Thoracic aorta (tissue), 2 donors: Measurements from ENCODE around the gene MPIG6B. TPM values are rescaled to one million over a fixed set of nuclear protein-coding genes. Genes with fewer than 3 reads are reported as not detected.
A peak's percentile ranks its signal among the peaks of the same experiment; 100 is the strongest.

ENCODE experiments used
- ATAC-seq: fragments of 150-250 bp; one replicate; pipeline ENCODE4 v1.8.0; 2017; ENCODE audit warnings: low read depth; ENCODE audit not compliant: insufficient number of reproducible peaks, low FRiP score
- DNase-seq: peaks from one replicate; pipeline ENCODE4 v3.0.0-alpha.2; 2020; ENCODE audit warnings: low spot score
- H3K27ac ChIP-seq, 2 donors: fragments of 200-600 bp; sonication (generic); 1 replicate in 1 of 2; 2 replicates in 1 of 2; pipeline ENCODE4 v1.5.1; 2016; ENCODE audit warnings: mild to moderate bottlenecking in 2 of 2, moderate library complexity in 2 of 2
- H3K27me3 ChIP-seq: fragments of 200-600 bp; sonication (generic); replicated peaks from 2 replicates; pipeline ENCODE4 v1.6.0; 2016; ENCODE audit warnings: mild to moderate bottlenecking; ENCODE audit not compliant: insufficient read depth
- H3K36me3 ChIP-seq: fragments of 200-600 bp; sonication (generic); one replicate; pipeline ENCODE4 v1.5.1; 2016
- H3K4me1 ChIP-seq, 2 donors: fragments of 200-600 bp; sonication (generic); 1 replicate in 1 of 2; 2 replicates in 1 of 2; pipeline versions ENCODE4 v1.5.1 to v1.6.0; 2016; ENCODE audit warnings: low read depth in 2 of 2, mild to moderate bottlenecking in 1 of 2; ENCODE audit not compliant: control insufficient read depth in 1 of 2
- H3K4me3 ChIP-seq: fragments of 200-600 bp; sonication (generic); 2 replicates; pipeline ENCODE4 v1.5.1; 2016; ENCODE audit warnings: mild to moderate bottlenecking
- H3K9me3 ChIP-seq: fragments of 200-600 bp; sonication (generic); 2 replicates; pipeline ENCODE4 v1.5.1; 2016
- total RNA-seq, 2 donors: library from RNA; depleted of rRNA; stranded (reverse); fragments of >200 nt; gene quantifications; one replicate each; pipeline versions ENCODE4 v1.1.0 to v1.2.3, GENCODE V29; 2016
- TF ChIP-seq, protein P1 (sequence below): fragments of 200-600 bp; sonication (generic); IDR thresholded peaks from one replicate; pipeline ENCODE4 v1.5.1; 2019; ENCODE audit warnings: antibody characterized with exemption

The MPIG6B gene
- total RNA-seq, 2 donors from 2014 or later = not detected

DNA sequence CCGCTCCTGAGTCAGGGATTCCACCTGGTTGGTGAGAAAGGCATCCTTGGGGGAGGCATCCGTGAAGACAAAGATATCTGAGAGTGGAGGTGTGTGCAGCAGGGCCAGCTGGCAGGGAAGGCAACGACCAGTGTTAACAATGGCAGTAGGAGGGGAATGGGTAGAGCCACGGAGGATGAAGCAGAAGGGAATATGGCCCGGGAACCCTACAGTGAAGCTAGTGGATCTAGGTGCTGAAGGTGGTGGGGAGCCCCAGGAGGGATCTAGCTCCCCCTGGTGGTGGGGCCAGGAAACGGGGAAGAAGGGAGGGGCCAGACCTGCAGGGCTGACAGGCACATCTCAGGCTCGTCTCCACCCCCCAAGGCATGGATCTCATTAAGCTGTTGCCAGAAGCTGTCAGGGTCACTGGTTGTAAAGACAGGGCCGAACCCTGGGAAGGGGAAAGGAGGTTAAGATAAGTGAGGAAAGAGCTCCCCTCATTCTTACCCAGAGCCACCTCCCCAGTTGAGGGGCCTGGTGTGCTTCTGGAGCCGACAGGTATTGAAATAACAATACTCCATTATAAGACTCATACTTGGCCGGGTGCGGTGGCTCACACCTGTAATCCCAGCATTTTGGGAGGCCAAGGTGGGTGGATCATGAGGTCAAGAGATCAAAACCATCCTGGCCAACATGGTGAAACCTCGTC, 46.7 kb downstream of the MPIG6B start:
- Histone ChIP-seq H3K9me3 (no peaks in the 10 kb centered on the region), H3K36me3 (no peaks in the 10 kb centered on the region), H3K27me3 (no peaks in the 10 kb centered on the region), H3K27ac (no peak overlapping the region), H3K4me1 (peaks cover 2 to 8% of the 10 kb centered on the region in 2 donors), H3K4me3 (no peak overlapping the region)
- ATAC-seq (no peak), DNase-seq (no peak)
- TF ChIP-seq, protein P1, sequence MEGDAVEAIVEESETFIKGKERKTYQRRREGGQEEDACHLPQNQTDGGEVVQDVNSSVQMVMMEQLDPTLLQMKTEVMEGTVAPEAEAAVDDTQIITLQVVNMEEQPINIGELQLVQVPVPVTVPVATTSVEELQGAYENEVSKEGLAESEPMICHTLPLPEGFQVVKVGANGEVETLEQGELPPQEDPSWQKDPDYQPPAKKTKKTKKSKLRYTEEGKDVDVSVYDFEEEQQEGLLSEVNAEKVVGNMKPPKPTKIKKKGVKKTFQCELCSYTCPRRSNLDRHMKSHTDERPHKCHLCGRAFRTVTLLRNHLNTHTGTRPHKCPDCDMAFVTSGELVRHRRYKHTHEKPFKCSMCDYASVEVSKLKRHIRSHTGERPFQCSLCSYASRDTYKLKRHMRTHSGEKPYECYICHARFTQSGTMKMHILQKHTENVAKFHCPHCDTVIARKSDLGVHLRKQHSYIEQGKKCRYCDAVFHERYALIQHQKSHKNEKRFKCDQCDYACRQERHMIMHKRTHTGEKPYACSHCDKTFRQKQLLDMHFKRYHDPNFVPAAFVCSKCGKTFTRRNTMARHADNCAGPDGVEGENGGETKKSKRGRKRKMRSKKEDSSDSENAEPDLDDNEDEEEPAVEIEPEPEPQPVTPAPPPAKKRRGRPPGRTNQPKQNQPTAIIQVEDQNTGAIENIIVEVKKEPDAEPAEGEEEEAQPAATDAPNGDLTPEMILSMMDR = peak; percentile 52

DNA sequence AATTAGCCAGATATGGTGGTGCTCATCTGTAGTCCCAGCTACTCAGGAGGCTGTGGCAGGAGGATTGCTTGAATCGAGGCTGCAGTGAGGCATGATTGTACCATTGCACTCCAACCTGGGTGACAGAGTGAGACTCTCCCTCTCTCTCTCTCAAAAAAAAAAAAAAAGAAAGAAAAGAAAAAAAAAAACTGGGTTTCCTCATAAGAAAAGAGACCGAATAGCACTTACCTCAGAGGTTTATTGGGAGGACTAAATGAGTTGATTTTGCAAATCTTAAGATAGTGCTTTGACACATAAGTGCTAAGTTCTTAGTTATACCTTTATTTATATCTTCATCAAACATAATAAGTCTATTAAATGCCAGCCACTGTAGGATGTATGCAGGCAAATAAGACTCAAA, 47.7 kb downstream of the MPIG6B start:
- Histone ChIP-seq H3K9me3 (no peaks in the 10 kb centered on the region), H3K36me3 (no peaks in the 10 kb centered on the region), H3K4me1 (peaks cover 2 to 7% of the 10 kb centered on the region in 2 donors), H3K27ac (no peak overlapping the region), H3K27me3 (no peaks in the 10 kb centered on the region), H3K4me3 (no peak overlapping the region)
- DNase-seq (no peak), ATAC-seq (no peak)
- TF ChIP-seq, protein P1 = no peak

DNA sequence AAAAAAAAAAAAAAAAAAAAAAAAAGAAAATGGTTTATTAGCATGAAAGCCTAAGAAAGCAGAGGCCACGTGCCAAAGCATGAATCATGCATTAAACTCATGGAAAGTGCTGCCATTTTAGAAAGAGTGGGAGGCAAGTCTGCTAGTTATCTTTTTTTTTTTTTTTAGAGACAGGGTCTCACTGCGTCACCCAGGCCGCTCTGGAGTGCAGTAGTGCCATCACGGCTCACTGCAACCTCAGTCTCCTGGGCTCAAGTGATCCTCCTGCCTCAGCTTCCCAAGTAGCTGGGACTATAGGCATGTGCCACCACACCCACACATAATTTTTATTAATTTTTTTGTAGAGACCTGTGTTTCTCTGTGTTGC, 48.8 kb downstream of the MPIG6B start:
- Histone ChIP-seq H3K9me3 (no peaks in the 10 kb centered on the region), H3K27ac (no peak overlapping the region), H3K36me3 (no peaks in the 10 kb centered on the region), H3K27me3 (no peaks in the 10 kb centered on the region), H3K4me3 (no peak overlapping the region), H3K4me1 (peaks cover 2 to 5% of the 10 kb centered on the region in 2 donors)
- no peak for DNase-seq
- TF ChIP-seq, protein P1 = no peak
- no peak for ATAC-seq

DNA sequence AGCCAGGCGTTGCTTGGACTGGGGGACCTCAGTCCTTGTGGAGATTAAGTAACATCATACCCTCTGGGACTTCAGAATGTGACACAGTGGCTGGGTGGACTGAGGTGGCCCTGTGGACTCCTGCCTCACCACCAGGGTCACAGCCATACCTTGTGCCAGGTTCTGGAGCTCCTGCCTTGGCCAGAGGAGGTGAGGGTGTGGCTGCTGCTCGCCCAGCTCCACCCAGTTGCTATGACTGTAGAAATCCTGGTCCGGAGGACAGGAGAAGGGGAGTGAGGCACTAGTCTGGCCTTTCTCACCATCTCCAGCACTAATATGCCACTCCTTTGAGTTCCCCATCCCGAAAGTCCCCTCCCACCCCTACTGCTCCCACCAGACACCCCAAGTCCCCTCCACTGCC, 52.0 kb downstream of the MPIG6B start:
- DNase-seq (no peak), ATAC-seq (no peak)
- Histone ChIP-seq H3K27me3 (no peaks in the 10 kb centered on the region), H3K9me3 (no peaks in the 10 kb centered on the region), H3K36me3 (peaks cover 5% of the 10 kb centered on the region), H3K4me3 (no peak overlapping the region), H3K4me1 (peaks cover 6 to 9% of the 10 kb centered on the region in 2 donors), H3K27ac (no peak overlapping the region)
- TF ChIP-seq, protein P1 = no peak

- no peaks in the 10 kb centered on the region for H3K27me3 ChIP-seq
- H3K4me3 ChIP-seq = no peak overlapping the region
- H3K4me1 ChIP-seq = peaks cover 6 to 9% of the 10 kb centered on the region in 2 donors
- no peak overlapping the region for H3K27ac ChIP-seq
- H3K9me3 ChIP-seq = no peaks in the 10 kb centered on the region
- DNase-seq (no peak), ATAC-seq (no peak)
- H3K36me3 ChIP-seq = peaks cover 12% of the 10 kb centered on the region
- TF ChIP-seq, protein P1 = no peak
Observed at GRCh38 chr6:31775633-31776484, 52.7 kb downstream of the MPIG6B start.
